AG08396 (cell line): ENCODE measurements around the gene KCNC3.

ENCODE experiments used
- DNase-seq: peaks from one replicate; pipeline ENCODE4 v3.0.0; 2012; ENCODE audit warnings: low spot score, mixed read lengths

The KCNC3 gene

GRCh38 chr19:50327461-50328223, 1.5 kb downstream of the KCNC3 start:
- no peak for DNase-seq

- no peak for DNase-seq
These were observed 2.2 kb downstream of the KCNC3 start for GRCh38 chr19:50327013-50327412.

GRCh38 chr19:50326101-50326664, 3.0 kb downstream of the KCNC3 start:
- no peak for DNase-seq

- peak; percentile 99 for DNase-seq
These were observed 3.7 kb downstream of the KCNC3 start for GRCh38 chr19:50325310-50326100.

- DNase-seq, result no peak
These were observed 4.8 kb downstream of the KCNC3 start for GRCh38 chr19:50324331-50324730.

- DNase-seq, result no peak
These were observed 5.4 kb downstream of the KCNC3 start for GRCh38 chr19:50323782-50324133.

GRCh38 chr19:50322931-50323781, 6.0 kb downstream of the KCNC3 start:
- DNase-seq, result no peak

GRCh38 chr19:50322234-50322633, 6.9 kb downstream of the KCNC3 start:
- no peak for DNase-seq

- no peak for DNase-seq
These were observed 7.3 kb downstream of the KCNC3 start for GRCh38 chr19:50321831-50322230.

GRCh38 chr19:50320596-50320995, 8.6 kb downstream of the KCNC3 start:
- no peak for DNase-seq

- no peak for DNase-seq
These were observed 9.1 kb downstream of the KCNC3 start for GRCh38 chr19:50320051-50320450.

GRCh38 chr19:50319156-50319555, 10.0 kb downstream of the KCNC3 start:
- DNase-seq, result no peak

GRCh38 chr19:50318438-50318837, 10.7 kb downstream of the KCNC3 start:
- no peak for DNase-seq

GRCh38 chr19:50317115-50317514, 12.1 kb downstream of the KCNC3 start:
- DNase-seq, result no peak

GRCh38 chr19:50315773-50316448, 13.3 kb downstream of the KCNC3 start:
- no peak for DNase-seq

GRCh38 chr19:50314724-50315708, 14.2 kb downstream of the KCNC3 start:
- DNase-seq, result no peak

GRCh38 chr19:50313812-50314536, 15.2 kb downstream of the KCNC3 start:
- no peak for DNase-seq

GRCh38 chr19:50312967-50313811, 16.0 kb downstream of the KCNC3 start:
- DNase-seq, result no peak
